ENCODE data around the gene KCNIP4.

- TF ChIP-seq, protein P1, sequence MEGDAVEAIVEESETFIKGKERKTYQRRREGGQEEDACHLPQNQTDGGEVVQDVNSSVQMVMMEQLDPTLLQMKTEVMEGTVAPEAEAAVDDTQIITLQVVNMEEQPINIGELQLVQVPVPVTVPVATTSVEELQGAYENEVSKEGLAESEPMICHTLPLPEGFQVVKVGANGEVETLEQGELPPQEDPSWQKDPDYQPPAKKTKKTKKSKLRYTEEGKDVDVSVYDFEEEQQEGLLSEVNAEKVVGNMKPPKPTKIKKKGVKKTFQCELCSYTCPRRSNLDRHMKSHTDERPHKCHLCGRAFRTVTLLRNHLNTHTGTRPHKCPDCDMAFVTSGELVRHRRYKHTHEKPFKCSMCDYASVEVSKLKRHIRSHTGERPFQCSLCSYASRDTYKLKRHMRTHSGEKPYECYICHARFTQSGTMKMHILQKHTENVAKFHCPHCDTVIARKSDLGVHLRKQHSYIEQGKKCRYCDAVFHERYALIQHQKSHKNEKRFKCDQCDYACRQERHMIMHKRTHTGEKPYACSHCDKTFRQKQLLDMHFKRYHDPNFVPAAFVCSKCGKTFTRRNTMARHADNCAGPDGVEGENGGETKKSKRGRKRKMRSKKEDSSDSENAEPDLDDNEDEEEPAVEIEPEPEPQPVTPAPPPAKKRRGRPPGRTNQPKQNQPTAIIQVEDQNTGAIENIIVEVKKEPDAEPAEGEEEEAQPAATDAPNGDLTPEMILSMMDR (IDR thresholded peaks at IDR 0.05): no peak
- no peak for TF ChIP-seq POLR2AphosphoS5 (IDR thresholded peaks at IDR 0.05)
- TF ChIP-seq EP300 (IDR thresholded peaks at IDR 0.05): no peak
- TF ChIP-seq POLR2A (IDR thresholded peaks at IDR 0.05; ENCODE audit: low read depth): no peak
Measured at GRCh38 chr4:21845663-21846062, 102.9 kb downstream of the KCNIP4 start.

Measured in esophagus muscularis mucosa (tissue), 4 donors.